Liver (tissue), 3 donors: ENCODE data around the gene SLC17A7.

Experiments
- ATF3 ChIP-seq: IDR thresholded peaks from 2 replicates; pipeline ENCODE4 v1.6.1; 2016; ENCODE audit warnings: antibody characterized with exemption
- CTCF ChIP-seq: fragments of 150-350 bp; IDR thresholded peaks from 2 replicates; pipeline ENCODE4 v1.5.1; 2017; ENCODE audit warnings: improper control_type of control experiment, low read depth, low read length; ENCODE audit not compliant: missing input control
- REST ChIP-seq: IDR thresholded peaks from 2 replicates; pipeline ENCODE4 v1.6.1; 2016; ENCODE audit warnings: antibody characterized with exemption, mild to moderate bottlenecking
- donor health status: healthy.
- donor health status: healthy.

GRCh38 chr19:49487277-49488045, 46.1 kb upstream of the SLC17A7 start, which contains the start of gene RPL13A:
- TF ChIP-seq CTCF (no peak), ATF3 (peak; percentile 88), REST (peak; percentile 97)
